Nephron progenitor cell (in vitro differentiated cells): Measurements from ENCODE around the gene AKR1B1.

Experiments
- DNase-seq: peaks from one replicate; pipeline ENCODE4 v3.0.0; 2021
- H3K27ac Mint-ChIP-seq: 2 replicates; pipeline ENCODE4 v1.8.0; 2021; ENCODE audit warnings: mild to moderate bottlenecking, moderate library complexity, mixed read lengths
- H3K27me3 Mint-ChIP-seq: 2 replicates; pipeline ENCODE4 v1.8.0; 2021; ENCODE audit warnings: mild to moderate bottlenecking, low read depth, mixed read lengths; ENCODE audit not compliant: poor library complexity
- H3K36me3 Mint-ChIP-seq: 2 replicates; pipeline ENCODE4 v1.8.0; 2021; ENCODE audit warnings: low read depth, mixed read lengths
- H3K4me1 Mint-ChIP-seq: 2 replicates; pipeline ENCODE4 v1.8.0; 2021; ENCODE audit warnings: mixed read lengths
- H3K4me3 Mint-ChIP-seq: 2 replicates; pipeline ENCODE4 v1.8.0; 2021; ENCODE audit warnings: mild to moderate bottlenecking, moderate library complexity, mixed read lengths
- H3K9me3 Mint-ChIP-seq: 2 replicates; pipeline ENCODE4 v1.8.0; 2021; ENCODE audit warnings: mild to moderate bottlenecking, moderate library complexity, mixed read lengths
- CTCF ChIP-seq: fragments of 200-600 bp; sonication (generic); IDR thresholded peaks from 2 replicates; pipeline ENCODE4 v1.5.0; 2021; ENCODE audit warnings: antibody characterized with exemption

AKR1B1 gene

GRCh38 chr7:134396031-134396430, 62.9 kb downstream of the AKR1B1 start:
- TF ChIP-seq CTCF = no peak
- H3K27me3 Mint-ChIP-seq = peaks cover 7% of the 10 kb centered on the region
- no peak for DNase-seq
- H3K9me3 Mint-ChIP-seq = no peaks in the 10 kb centered on the region
- no peak overlapping the region for H3K4me3 Mint-ChIP-seq
- no peaks in the 10 kb centered on the region for H3K36me3 Mint-ChIP-seq
- H3K4me1 Mint-ChIP-seq = peaks cover 12% of the 10 kb centered on the region
- H3K27ac Mint-ChIP-seq = no peak overlapping the region

GRCh38 chr7:134395604-134396003, 63.3 kb downstream of the AKR1B1 start:
- Mint-ChIP-seq H3K9me3 (no peaks in the 10 kb centered on the region), H3K4me1 (peaks cover 12% of the 10 kb centered on the region), H3K27ac (no peak overlapping the region), H3K27me3 (peaks cover 7% of the 10 kb centered on the region), H3K4me3 (no peak overlapping the region), H3K36me3 (no peaks in the 10 kb centered on the region)
- no peak for DNase-seq
- no peak for TF ChIP-seq CTCF

- H3K27me3 Mint-ChIP-seq = peaks cover 4% of the 10 kb centered on the region
- no peaks in the 10 kb centered on the region for H3K36me3 Mint-ChIP-seq
- DNase-seq = no peak
- H3K4me1 Mint-ChIP-seq = peaks cover 12% of the 10 kb centered on the region
- no peaks in the 10 kb centered on the region for H3K9me3 Mint-ChIP-seq
- H3K4me3 Mint-ChIP-seq = no peak overlapping the region
- no peak overlapping the region for H3K27ac Mint-ChIP-seq
- no peak for TF ChIP-seq CTCF
These were observed 64.8 kb downstream of the AKR1B1 start for GRCh38 chr7:134394056-134394455.
